Suprapubic skin (tissue), 4 donors: ENCODE data around the gene ASL. TPM values are rescaled to one million over a fixed set of nuclear protein-coding genes. Genes with fewer than 3 reads are reported as not detected.
"Not testable (repeated sequence)": the region's sequence is repeated elsewhere in the genome, so short reads cannot be mapped to it uniquely, and the experiment has no call there.

Experiments
- DNase-seq, 2 donors: peaks; one replicate each; pipeline ENCODE4 v3.0.0-alpha.2; 2019; ENCODE audit warnings: low spot score in 2 of 2
- H3K27ac ChIP-seq: fragments of 200-600 bp; sonication (generic); one replicate; pipeline ENCODE4 v1.5.1; 2019
- H3K27me3 ChIP-seq: fragments of 200-600 bp; sonication (generic); one replicate; pipeline ENCODE4 v1.5.1; 2019
- H3K36me3 ChIP-seq: fragments of 200-600 bp; sonication (generic); one replicate; pipeline ENCODE4 v1.5.1; 2019
- H3K4me1 ChIP-seq: fragments of 200-600 bp; sonication (generic); one replicate; pipeline ENCODE4 v1.5.1; 2019
- H3K4me3 ChIP-seq: fragments of 200-600 bp; sonication (generic); one replicate; pipeline ENCODE4 v1.5.1; 2019; ENCODE audit warnings: mild to moderate bottlenecking
- H3K9me3 ChIP-seq: fragments of 200-600 bp; sonication (generic); one replicate; pipeline ENCODE4 v1.5.1; 2019
- EP300 ChIP-seq: sonication (generic); formaldehyde crosslinking; IDR thresholded peaks from one replicate; pipeline ENCODE4 v1.6.1; 2017; ENCODE audit warnings: antibody characterized with exemption
- POLR2A ChIP-seq, 2 donors: fragments of 450-650 bp; IDR thresholded peaks; one replicate each; pipeline ENCODE4 v1.6.1; 2017; ENCODE audit warnings: antibody characterized with exemption in 2 of 2, mild to moderate bottlenecking in 2 of 2, moderate library complexity in 2 of 2
- POLR2AphosphoS5 ChIP-seq, 3 donors: sonication (generic); formaldehyde crosslinking; IDR thresholded peaks; one replicate each; pipeline ENCODE4 v1.6.1; 2017; ENCODE audit warnings: antibody characterized with exemption in 3 of 3
- WGBS: methylation state at CpG from one replicate; pipeline ENCODE4 v1.1.5; 2018; 5-methylcytosine and 5-hydroxymethylcytosine counted together
- total RNA-seq, 4 donors: library from RNA; depleted of rRNA; stranded (reverse); fragments of >200 nt; gene quantifications; one replicate each; pipeline ENCODE4 v1.1.0, GENCODE V29; 2016
- TF ChIP-seq, protein P1 (sequence below), 2 donors: fragments of 200-600 bp in 1 of 2; fragments of 450-650 bp in 1 of 2; sonication (generic) in 1 of 2; IDR thresholded peaks; one replicate each; pipeline ENCODE4 v1.5.1; 2016 to 2019; ENCODE audit warnings: antibody characterized with exemption in 2 of 2, mild to moderate bottlenecking in 1 of 2, moderate library complexity in 1 of 2

ASL gene
- total RNA-seq, 4 donors from 2014 or later = 14.3 to 30.8 (median 22.4) TPM

GRCh38 chr7:66069732-66070131 is 5.9 kb upstream of the ASL start:
- no peak for DNase-seq
- WGBS = 88% methylated on average over 4 of the region's 4 CpGs
- TF ChIP-seq, protein P1, sequence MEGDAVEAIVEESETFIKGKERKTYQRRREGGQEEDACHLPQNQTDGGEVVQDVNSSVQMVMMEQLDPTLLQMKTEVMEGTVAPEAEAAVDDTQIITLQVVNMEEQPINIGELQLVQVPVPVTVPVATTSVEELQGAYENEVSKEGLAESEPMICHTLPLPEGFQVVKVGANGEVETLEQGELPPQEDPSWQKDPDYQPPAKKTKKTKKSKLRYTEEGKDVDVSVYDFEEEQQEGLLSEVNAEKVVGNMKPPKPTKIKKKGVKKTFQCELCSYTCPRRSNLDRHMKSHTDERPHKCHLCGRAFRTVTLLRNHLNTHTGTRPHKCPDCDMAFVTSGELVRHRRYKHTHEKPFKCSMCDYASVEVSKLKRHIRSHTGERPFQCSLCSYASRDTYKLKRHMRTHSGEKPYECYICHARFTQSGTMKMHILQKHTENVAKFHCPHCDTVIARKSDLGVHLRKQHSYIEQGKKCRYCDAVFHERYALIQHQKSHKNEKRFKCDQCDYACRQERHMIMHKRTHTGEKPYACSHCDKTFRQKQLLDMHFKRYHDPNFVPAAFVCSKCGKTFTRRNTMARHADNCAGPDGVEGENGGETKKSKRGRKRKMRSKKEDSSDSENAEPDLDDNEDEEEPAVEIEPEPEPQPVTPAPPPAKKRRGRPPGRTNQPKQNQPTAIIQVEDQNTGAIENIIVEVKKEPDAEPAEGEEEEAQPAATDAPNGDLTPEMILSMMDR (IDR thresholded peaks at IDR 0.05) = no peak
- TF ChIP-seq EP300 (no peak), POLR2A (IDR thresholded peaks at IDR 0.05) (no peak), POLR2AphosphoS5 (IDR thresholded peaks at IDR 0.05) (no peak)
- Histone ChIP-seq H3K27me3 (no peaks in the 10 kb centered on the region), H3K4me1 (no peaks in the 10 kb centered on the region), H3K27ac (no peak overlapping the region), H3K9me3 (no peaks in the 10 kb centered on the region), H3K4me3 (no peak overlapping the region), H3K36me3 (no peaks in the 10 kb centered on the region)

DNA sequence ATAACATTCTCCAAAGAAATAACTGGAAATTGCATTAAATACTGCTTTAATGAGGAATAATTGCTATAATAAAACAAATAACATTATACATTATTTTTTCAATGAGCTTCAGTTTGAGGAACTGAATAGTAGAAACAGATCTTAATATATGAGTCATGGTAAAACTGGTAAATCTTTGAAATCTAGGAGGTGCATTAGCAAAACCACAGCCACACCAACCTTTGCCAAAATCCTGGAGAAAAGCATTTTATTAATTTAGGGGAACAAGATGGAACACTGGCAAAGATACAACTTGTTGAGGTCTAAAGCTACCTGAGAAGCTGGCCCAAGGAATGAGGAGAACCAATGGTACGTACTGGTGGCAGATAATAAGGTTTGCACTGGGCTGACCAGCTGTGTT is 5.4 kb upstream of the ASL start:
- no peak overlapping the region for H3K4me3 ChIP-seq
- no peak overlapping the region for H3K27ac ChIP-seq
- H3K4me1 ChIP-seq = peaks cover 2% of the 10 kb centered on the region
- no peaks in the 10 kb centered on the region for H3K36me3 ChIP-seq
- DNase-seq = no peak
- H3K27me3 ChIP-seq = no peaks in the 10 kb centered on the region
- H3K9me3 ChIP-seq = no peaks in the 10 kb centered on the region
- 88% methylated on average over 1 of the region's 1 CpG for WGBS
- no peak for TF ChIP-seq POLR2A (IDR thresholded peaks at IDR 0.05)
- TF ChIP-seq POLR2AphosphoS5 (IDR thresholded peaks at IDR 0.05) = no peak
- TF ChIP-seq, protein P1 (IDR thresholded peaks at IDR 0.05) = no peak

GRCh38 chr7:66072208-66072607 is 3.4 kb upstream of the ASL start:
- 64% methylated on average over 7 of the region's 7 CpGs for WGBS
- H3K9me3 ChIP-seq, DNase-seq, H3K36me3 ChIP-seq, H3K27ac ChIP-seq, H3K4me3 ChIP-seq, H3K27me3 ChIP-seq: not testable (repeated sequence)
- H3K4me1 ChIP-seq = peaks cover 13% of the 10 kb centered on the region

- no peak for DNase-seq
- WGBS = 79% methylated on average over 11 of the region's 11 CpGs
- H3K36me3 ChIP-seq = no peaks in the 10 kb centered on the region
- TF ChIP-seq POLR2A (IDR thresholded peaks at IDR 0.05) (no peak), POLR2AphosphoS5 (IDR thresholded peaks at IDR 0.05) (no peak), EP300 (no peak)
- TF ChIP-seq, protein P1 (IDR thresholded peaks at IDR 0.05) = no peak
- H3K27ac ChIP-seq = no peak overlapping the region
- no peaks in the 10 kb centered on the region for H3K27me3 ChIP-seq
- peaks cover 18% of the 10 kb centered on the region for H3K4me1 ChIP-seq
- H3K4me3 ChIP-seq = peak overlapping the region; percentile 91
- H3K9me3 ChIP-seq = no peaks in the 10 kb centered on the region
Measured at GRCh38 chr7:66076462-66077329, 1.1 kb downstream of the ASL start.

DNA sequence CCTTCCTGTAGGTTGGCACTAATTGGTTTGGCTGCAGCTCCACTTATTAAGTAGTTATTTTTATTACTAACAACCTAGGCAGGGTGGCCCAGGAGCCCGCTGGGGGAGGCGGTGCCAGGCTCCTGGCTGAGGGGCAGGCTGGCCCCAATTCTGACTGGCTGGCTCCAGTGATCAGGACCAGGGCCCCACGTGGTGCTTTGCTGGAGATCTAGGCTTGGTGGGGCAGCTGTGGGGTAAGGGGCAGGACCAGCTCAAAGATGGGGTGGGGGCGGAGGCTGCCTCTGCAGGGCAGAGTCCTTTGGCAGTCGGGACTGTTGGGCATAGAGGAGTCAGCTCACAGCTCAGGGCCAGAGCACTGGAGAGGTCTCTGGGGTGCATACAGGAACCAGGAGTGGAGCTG is 2.4 kb downstream of the ASL start:
- WGBS = 41% methylated on average over 2 of the region's 5 CpGs
- H3K4me3 ChIP-seq = no peak overlapping the region
- peaks cover 3% of the 10 kb centered on the region for H3K36me3 ChIP-seq
- no peak overlapping the region for H3K27ac ChIP-seq
- no peaks in the 10 kb centered on the region for H3K9me3 ChIP-seq
- peaks cover 18% of the 10 kb centered on the region for H3K4me1 ChIP-seq
- H3K27me3 ChIP-seq = no peaks in the 10 kb centered on the region
- TF ChIP-seq POLR2AphosphoS5 (IDR thresholded peaks at IDR 0.05) (no peak), EP300 (no peak), POLR2A (IDR thresholded peaks at IDR 0.05) (no peak)
- TF ChIP-seq, protein P1 (IDR thresholded peaks at IDR 0.05) = no peak
- no peak for DNase-seq
